HAP-1 (cell line): ENCODE measurements around the gene SLC8B1.

Experiments
- DNase-seq, 2 experiments: peaks; one replicate each; pipeline ENCODE4 v3.0.0-alpha.2; 2016 to 2020; ENCODE audit warnings: low spot score in 2 of 2
- H3K27me3 ChIP-seq: fragments of 250-450 bp; sonication (Bioruptor Pico); 2 replicates; pipeline ENCODE4 v1.5.1; 2020; ENCODE audit warnings: low read depth, mild to moderate bottlenecking, moderate library complexity
- H3K36me3 ChIP-seq: fragments of 250-450 bp; sonication (Bioruptor Pico); replicated peaks from 2 replicates; pipeline ENCODE4 v1.5.1; 2020; ENCODE audit warnings: mild to moderate bottlenecking
- H3K4me1 ChIP-seq: fragments of 250-450 bp; sonication (Bioruptor Pico); 2 replicates; pipeline ENCODE4 v1.5.1; 2020; ENCODE audit warnings: mild to moderate bottlenecking
- H3K4me3 ChIP-seq: fragments of 250-450 bp; sonication (Bioruptor Pico); 2 replicates; pipeline ENCODE4 v1.5.1; 2020; ENCODE audit warnings: mild to moderate bottlenecking, moderate library complexity
- H3K9me3 ChIP-seq: fragments of 250-450 bp; sonication (Bioruptor Pico); 2 replicates; pipeline ENCODE4 v1.5.1; 2020; ENCODE audit warnings: mild to moderate bottlenecking, moderate library complexity
- in situ Hi-C: fragments of 300-500 bp; cut with MboI; formaldehyde crosslinking; loops from 3 replicates; pipeline ENCODE4 v1.14.3; 2020; ENCODE audit warnings: low sequenced_read_pairs, inconsistent platforms, mixed read lengths

SLC8B1 gene

DNA sequence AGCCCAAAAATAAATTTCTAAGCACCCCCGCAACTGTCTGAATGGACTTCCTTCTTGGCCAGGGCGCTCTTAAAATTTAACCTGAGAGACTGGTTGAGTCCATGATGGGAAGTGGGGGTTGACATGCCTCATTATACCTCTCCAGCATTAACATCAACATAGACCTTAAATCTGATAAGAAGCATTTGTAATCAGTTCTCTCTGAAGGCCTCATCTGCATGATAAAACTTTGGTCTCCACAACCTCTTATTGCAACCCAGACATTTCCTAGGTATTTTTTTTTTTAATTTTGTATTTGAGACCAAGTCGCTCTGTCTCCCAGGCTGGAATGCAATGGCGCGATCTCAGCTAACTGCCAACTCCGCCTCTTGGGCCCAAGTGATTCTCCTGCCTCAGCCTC lies 10.4 kb upstream of the SLC8B1 start:
- Histone ChIP-seq H3K27me3 (no peaks in the 10 kb centered on the region), H3K4me3 (no peak overlapping the region), H3K4me1 (peaks cover 14% of the 10 kb centered on the region), H3K9me3 (no peaks in the 10 kb centered on the region), H3K36me3 (no peaks in the 10 kb centered on the region)
- peak; percentile 35 to 61 for DNase-seq
- in situ Hi-C loops: no loop called here

DNA sequence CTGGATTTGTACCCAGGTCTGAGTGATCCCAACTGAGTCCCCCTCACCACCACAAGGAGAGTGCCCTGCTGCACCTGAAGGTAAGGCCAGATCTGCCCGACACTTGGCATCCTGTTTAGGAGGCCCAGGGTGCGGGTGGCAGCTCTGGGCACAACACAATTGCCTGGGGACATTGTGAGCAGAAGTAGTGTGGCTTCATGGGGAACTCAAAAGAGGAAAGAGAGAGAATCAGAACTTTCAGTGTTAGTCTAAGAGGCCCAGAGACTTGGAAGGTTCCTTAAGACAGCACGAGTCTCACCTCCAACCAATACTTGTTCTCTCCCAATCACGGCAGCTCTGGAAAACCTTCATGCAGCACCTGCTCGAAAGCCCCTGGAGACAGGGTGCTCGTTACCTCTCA lies 6.6 kb upstream of the SLC8B1 start:
- H3K27me3 ChIP-seq: no peaks in the 10 kb centered on the region
- no peaks in the 10 kb centered on the region for H3K36me3 ChIP-seq
- peaks cover 11% of the 10 kb centered on the region for H3K4me1 ChIP-seq
- no peak for DNase-seq
- H3K9me3 ChIP-seq: no peaks in the 10 kb centered on the region
- in situ Hi-C loops: no loop called here
- no peak overlapping the region for H3K4me3 ChIP-seq

DNA sequence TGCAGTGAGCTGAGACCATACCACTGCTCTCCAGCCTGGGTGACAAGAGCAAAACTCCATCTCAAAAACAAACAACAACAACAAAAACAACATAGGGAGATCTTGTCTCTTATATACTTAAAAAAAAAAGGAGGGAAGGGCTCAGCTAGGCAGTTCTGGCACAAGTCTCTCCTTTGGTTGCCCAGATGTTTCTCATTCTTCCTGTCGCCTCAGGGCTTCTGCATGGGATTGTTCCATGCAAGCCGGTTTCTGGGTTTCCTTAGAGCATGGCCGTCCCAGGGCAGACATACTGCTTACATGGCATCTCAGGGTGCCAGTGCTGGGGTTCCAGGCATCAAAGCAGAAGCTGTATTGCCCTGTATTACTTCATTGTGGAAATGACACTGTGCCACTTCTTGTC lies 5.2 kb upstream of the SLC8B1 start:
- Histone ChIP-seq H3K27me3 (no peaks in the 10 kb centered on the region), H3K4me3 (no peak overlapping the region), H3K4me1 (peaks cover 18% of the 10 kb centered on the region), H3K36me3 (no peaks in the 10 kb centered on the region), H3K9me3 (no peaks in the 10 kb centered on the region)
- no peak for DNase-seq
- in situ Hi-C loops: no loop called here

DNA sequence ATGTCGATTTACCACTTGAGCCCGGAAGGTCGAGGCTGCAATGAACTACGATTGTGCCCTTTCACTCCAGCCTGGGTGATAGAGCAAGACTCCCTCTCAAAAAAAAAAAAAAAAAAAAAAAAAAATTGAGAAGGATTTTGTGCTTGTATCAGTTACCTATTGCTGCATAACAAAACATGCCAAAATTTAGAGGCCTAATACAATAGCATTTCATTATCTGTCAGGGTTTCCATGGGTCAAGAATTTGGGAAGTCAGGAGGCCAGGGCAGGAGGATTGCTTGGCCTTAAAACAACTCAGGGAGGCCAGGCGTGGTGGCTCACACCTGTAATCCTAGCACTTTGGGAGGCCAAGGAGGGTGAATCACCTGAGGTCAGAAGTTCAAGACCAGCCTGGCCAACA lies 4.6 kb upstream of the SLC8B1 start:
- no peak for DNase-seq
- Histone ChIP-seq H3K27me3 (no peaks in the 10 kb centered on the region), H3K9me3 (0 out of 2 replicates have a peak, but pooled peaks cover 2% of the 10 kb centered on the region), H3K4me3 (no peak overlapping the region), H3K4me1 (peaks cover 16% of the 10 kb centered on the region), H3K36me3 (no peaks in the 10 kb centered on the region)
- in situ Hi-C loops: no loop called here

DNA sequence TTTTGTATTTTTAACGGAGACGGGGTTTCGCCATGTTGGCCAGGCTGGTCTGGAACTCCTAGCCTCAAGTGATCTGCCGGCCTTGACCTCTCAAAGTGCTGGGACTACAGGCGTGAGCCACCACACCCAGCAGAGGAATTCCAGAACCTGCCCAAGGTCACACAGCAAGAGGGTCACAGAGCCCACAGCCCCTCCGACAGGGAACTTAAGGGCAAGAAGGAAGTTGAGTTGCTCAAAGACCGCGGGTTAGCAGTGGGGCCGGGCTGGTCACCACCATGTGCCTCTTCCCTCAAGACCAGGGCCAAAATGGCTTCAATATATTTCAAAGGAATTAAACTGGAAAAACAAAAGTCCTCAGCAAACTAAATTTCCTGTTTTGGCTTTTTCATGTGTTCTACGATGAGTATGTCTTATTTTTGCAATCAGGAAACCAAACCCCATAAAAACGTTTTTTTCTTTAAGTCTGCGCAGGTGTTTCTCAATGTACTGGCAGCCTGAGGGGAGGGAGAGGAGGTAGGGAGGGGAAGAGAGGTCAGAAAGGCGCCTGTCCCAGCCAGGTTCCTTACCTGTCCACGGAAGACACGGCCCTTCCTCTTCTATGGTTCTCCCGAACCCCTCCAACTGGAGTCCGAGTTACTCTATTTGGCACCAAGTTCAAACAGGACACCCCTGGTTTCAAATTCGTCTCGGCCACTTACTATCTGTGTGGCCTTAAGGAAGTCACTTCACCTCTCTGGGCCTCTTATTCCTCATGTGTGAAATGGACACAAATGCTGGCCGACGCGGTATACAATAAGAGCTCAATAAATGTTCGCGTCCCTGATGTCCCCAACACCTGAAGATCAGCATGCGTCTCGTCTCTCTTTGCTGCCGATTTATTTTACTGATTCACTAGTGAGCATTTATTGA lies 778 bp downstream of the SLC8B1 start:
- Histone ChIP-seq H3K36me3 (peaks cover 37% of the 10 kb centered on the region), H3K27me3 (no peaks in the 10 kb centered on the region), H3K4me3 (peak overlapping the region; percentile 83), H3K9me3 (0 out of 2 replicates have a peak, but pooled peaks cover 3% of the 10 kb centered on the region), H3K4me1 (peaks cover 21% of the 10 kb centered on the region)
- in situ Hi-C loops: no loop called here
- peak in 1 of 2 experiments; percentile 42 for DNase-seq

DNA sequence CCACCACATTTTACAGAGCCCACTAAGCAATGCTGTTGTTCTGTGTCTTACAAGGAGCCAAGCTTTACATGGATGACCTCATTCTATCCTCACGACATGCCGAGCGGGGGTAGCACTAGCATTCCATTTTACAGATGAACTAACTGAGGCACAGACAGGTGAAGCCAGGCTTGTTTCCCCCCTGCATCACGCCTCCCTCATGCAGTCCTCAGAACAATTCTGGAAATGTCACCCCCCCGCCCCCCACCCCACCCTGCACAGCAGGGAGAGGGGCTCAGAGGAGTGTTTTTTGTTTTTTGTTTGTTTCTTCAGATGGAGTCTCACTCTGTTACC lies 1.5 kb downstream of the SLC8B1 start:
- Histone ChIP-seq H3K27me3 (no peaks in the 10 kb centered on the region), H3K36me3 (peaks cover 40% of the 10 kb centered on the region), H3K9me3 (0 out of 2 replicates have a peak, but pooled peaks cover 3% of the 10 kb centered on the region), H3K4me1 (peaks cover 21% of the 10 kb centered on the region), H3K4me3 (peak overlapping the region; percentile 83)
- no peak for DNase-seq
- in situ Hi-C loops: no loop called here

DNA sequence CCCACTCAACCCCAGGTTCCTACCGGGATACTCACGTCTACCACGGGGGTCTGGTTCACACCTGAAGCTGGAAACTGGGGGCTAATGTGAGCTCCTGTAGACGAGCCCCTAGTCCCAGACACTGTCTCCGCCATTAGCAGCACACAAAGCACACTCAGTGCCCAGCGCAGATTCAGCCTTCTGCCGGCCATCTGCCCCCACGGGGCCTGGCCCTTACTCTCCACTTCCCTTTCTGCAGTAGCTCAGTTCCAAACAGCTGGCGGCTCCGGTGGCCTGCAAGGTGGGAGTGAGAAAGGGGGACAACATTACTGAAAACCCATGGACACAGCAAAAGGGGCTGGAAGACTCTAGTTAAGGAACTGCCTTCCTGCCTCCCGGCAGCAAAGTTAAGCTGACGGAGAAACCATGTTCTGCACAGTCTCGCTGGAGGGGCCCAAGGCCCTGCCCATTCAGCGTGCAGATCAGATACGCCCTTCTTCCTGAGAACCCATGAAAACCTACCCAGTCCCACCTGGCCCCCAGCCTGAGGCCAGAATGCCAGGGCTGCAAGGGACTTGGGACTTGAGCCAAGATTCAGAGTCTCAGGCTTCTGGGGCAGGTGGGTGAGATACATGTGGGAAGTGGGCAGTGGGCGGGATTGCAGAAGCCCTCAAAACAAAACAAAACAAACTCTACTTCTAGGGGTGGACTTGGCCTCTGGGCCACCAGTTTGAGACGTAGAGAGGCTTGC lies 2.1 kb downstream of the SLC8B1 start:
- Histone ChIP-seq H3K9me3 (0 out of 2 replicates have a peak, but pooled peaks cover 3% of the 10 kb centered on the region), H3K4me3 (peak overlapping the region; percentile 83), H3K4me1 (peaks cover 21% of the 10 kb centered on the region), H3K36me3 (peaks cover 40% of the 10 kb centered on the region), H3K27me3 (no peaks in the 10 kb centered on the region)
- in situ Hi-C loops: no loop called here
- DNase-seq: no peak

DNA sequence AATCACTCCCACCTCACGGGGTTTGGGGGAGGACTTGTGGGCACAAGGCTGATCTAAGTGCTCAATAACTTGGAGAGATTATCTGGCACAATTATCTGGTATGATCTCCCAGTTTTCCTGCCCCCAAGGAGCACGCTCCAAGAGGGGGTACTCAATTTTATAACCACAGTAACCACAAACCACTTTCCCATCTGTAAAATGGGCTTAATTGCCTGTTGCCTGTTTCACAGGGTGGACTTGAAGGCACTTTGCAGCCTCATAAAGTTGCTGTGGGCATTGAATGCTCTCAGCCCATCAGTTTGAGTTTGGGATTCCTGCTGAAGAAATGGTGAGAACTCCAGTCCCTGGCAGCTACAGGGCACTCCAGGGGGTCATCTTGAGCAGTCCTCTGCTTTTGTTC lies 4.4 kb downstream of the SLC8B1 start:
- Histone ChIP-seq H3K4me3 (no peak overlapping the region), H3K4me1 (peaks cover 8% of the 10 kb centered on the region), H3K27me3 (no peaks in the 10 kb centered on the region), H3K9me3 (0 out of 2 replicates have a peak, but pooled peaks cover 3% of the 10 kb centered on the region), H3K36me3 (peaks cover 51% of the 10 kb centered on the region)
- DNase-seq: no peak
- in situ Hi-C loops: no loop called here

DNA sequence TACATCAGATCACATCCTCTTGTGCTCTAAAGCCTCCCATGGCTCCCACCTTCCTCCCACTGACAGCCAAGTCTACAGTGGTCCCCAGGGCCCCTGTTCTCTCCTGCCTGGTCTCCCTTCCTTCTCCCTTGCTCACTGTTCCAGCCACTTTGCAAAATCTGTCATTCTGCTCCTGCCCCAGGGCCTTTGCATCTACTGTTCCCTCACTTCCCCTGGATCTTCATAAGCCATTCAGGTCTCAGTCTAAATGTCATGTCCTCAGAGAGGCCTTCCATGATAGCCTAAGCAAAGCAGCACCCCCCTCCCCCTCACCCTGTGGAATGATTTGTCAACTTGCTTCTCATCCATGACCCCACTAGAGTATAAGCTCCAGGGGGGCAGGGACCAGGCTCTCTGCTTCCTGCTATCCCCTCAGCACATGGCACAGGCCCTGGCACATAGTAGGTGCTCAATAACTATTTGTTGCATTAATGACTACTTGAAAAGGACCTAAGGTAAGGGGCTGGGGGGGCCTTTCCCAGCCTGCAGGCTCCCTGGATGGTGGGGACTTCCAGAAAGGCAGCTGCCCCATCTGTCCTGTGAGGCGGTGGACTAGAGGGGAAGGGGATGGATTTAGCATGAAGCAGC lies 5.0 kb downstream of the SLC8B1 start:
- H3K36me3 ChIP-seq: peaks cover 51% of the 10 kb centered on the region
- no peak overlapping the region for H3K4me3 ChIP-seq
- H3K4me1 ChIP-seq: peaks cover 4% of the 10 kb centered on the region; the same call in 1 of the 2 replicates
- in situ Hi-C loops: no loop called here
- no peaks in the 10 kb centered on the region for H3K27me3 ChIP-seq
- H3K9me3 ChIP-seq: 0 out of 2 replicates have a peak, but pooled peaks cover 3% of the 10 kb centered on the region
- DNase-seq: no peak

DNA sequence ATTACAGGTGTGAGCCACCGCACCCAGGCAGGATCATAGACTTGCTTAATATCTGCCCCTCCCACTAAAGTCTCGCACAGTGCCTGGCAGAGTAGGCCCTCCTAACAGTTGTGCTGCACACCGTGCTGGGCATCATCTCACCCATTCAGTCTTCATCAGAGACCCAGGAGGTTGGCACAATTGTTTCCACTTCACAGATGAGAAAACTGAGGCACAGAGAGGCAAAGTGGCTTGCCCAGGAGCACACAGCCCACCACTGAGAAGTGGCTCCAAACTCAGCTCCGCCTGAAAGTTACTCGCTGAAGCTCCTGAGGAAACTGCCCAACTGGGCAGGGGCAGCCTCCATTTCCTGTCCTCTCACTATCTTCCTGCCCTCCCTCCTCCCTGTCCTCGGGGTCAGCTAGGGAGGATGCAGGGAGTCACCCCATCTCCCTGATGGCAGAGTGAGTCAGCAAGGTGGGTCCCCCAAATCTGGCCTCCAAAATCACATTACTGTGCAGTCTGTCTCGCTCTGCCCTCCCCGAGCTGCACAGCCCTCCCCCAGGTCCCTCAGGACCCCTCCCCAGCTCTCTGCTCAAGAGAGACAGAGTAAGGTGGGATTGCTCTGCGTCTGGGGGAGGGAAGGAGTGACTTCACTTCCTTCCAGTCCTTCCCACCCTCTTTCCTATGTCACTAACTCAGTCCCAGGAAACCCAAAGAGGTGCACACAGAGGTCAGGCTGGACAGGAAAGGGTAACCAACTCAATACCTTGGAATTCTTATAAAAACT lies 5.7 kb downstream of the SLC8B1 start:
- no peaks in the 10 kb centered on the region for H3K9me3 ChIP-seq
- no peaks in the 10 kb centered on the region for H3K27me3 ChIP-seq
- H3K4me3 ChIP-seq: no peak overlapping the region
- H3K4me1 ChIP-seq: peaks cover 4% of the 10 kb centered on the region; the same call in 1 of the 2 replicates
- H3K36me3 ChIP-seq: peaks cover 51% of the 10 kb centered on the region
- DNase-seq: no peak
- in situ Hi-C loops: no loop called here

DNA sequence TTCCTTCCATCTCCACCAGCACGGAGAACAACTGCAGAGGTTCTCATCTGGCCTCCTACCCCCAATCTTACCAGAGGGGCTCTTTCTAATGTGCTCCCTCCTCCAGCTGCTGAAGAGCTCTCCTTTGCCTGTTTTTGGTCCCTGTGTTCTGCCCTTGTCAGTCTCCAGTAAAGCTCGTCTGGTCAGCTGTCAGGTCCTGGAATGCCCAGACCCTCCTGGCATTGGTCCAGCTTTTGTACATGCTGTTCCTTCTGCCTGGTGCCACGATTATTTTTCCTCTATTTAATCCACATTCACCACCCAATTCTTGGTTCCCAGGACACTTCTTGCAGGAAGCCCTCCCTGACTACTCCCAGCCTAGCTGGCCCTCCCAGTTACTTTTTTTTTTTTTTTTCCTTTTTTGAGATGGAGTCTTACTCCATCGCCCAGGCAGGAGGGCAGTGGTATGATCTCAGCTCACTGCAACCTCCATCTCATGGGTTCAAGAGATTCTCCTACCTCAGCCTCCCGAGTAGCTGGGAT lies 6.5 kb downstream of the SLC8B1 start:
- Histone ChIP-seq H3K27me3 (no peaks in the 10 kb centered on the region), H3K9me3 (no peaks in the 10 kb centered on the region), H3K4me3 (no peak overlapping the region), H3K36me3 (peaks cover 51% of the 10 kb centered on the region), H3K4me1 (peaks cover 2% of the 10 kb centered on the region; the same call in 1 of the 2 replicates)
- in situ Hi-C loops: no loop called here
- DNase-seq: no peak

DNA sequence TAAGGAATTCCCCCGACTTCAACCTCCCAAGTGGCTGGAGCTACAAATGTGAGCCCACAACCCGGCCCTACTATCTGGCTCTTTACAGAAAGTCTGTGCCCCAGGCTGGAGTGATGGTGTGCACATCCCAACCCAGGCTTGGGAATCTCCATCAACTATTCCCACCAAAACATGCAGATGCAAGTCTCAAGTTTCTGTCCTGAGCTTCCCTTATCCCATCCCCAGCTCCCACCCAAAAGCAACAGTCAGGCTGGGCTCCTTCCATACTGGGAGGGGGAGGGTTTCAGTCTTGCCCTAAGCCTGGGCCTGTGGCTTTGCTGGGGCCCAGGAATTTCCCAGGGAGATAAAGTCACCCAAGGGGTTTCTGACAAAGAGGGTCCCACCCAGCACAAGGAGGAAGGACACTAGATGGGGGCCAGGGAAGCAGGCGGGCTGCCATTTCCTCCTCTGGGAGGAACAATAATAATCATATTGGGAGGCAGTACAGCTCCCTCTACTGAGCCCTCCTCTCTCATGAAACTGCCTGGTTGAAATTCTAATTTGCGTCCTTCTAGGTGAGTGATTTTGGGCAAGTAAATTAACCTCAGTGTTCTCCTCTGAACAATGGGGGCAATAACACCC lies 8.0 kb downstream of the SLC8B1 start:
- no peaks in the 10 kb centered on the region for H3K4me1 ChIP-seq
- in situ Hi-C loops: no loop called here

DNA sequence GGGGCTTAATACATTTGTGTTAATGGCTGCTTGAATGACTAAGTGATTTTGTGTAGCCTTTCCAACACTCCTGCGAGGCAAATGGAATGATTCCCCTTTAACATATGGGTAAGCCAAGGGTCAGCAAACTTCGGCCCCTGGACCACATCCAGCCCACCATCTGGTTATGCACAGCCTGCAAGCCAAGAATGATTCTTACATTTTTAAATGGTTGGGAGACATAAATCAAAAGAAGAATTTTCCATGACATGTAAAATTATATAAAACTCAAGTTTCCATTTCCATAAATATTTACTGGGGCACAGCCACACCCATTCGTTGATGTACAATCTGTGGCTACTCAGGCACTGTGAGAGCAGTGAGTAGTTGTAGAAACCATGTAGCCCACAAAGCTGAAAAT lies 9.0 kb downstream of the SLC8B1 start:
- in situ Hi-C loops: no loop called here
- Histone ChIP-seq H3K27me3 (no peaks in the 10 kb centered on the region), H3K9me3 (no peaks in the 10 kb centered on the region), H3K4me3 (no peak overlapping the region), H3K4me1 (no peaks in the 10 kb centered on the region), H3K36me3 (peaks cover 49% of the 10 kb centered on the region)
- no peak for DNase-seq

More for the DNA sequence above, 8.0 kb downstream of the SLC8B1 start:
- Histone ChIP-seq H3K9me3 (no peaks in the 10 kb centered on the region), H3K36me3 (peaks cover 49% of the 10 kb centered on the region), H3K27me3 (no peaks in the 10 kb centered on the region), H3K4me3 (no peak overlapping the region)
- no peak for DNase-seq
